SK-N-SH (cell line): Measurements from ENCODE around the gene GRM5. TPM values are rescaled to one million over a fixed set of nuclear protein-coding genes. Genes with fewer than 3 reads are reported as not detected.

Source experiments
- CTCF ChIA-PET: fragments of 300-600, 350-600 bp; formaldehyde crosslinking; extraction: SDS; loops from one replicate; lab custom pipeline; 2021; lab: Yijun Ruan, JAX
- POLR2A ChIA-PET: fragments of 350-600 bp; sonication (Branson Sonifier 250); formaldehyde crosslinking; extraction: SDS; loops from one replicate; lab custom pipeline; 2020; ENCODE audit warnings: antibody characterized with exemption, inconsistent platforms; lab: Yijun Ruan, JAX
- DNase-seq: peaks from one replicate; pipeline ENCODE4 v3.0.0; 2012
- H2AFZ ChIP-seq: fragments of 200-600 bp; sonication (generic); 2 replicates; pipeline ENCODE4 v1.8.1; 2016; ENCODE audit warnings: antibody characterized with exemption, mild to moderate bottlenecking, low read depth
- H3F3A ChIP-seq: fragments of 200-600 bp; sonication (generic); replicated peaks from 2 replicates; pipeline ENCODE3; 2016; ENCODE audit warnings: antibody characterized with exemption, mild to moderate bottlenecking; ENCODE audit not compliant: insufficient read depth
- H3K27ac ChIP-seq, 2 experiments: fragments of 200-500 bp in 1 of 2; fragments of 200-600 bp in 1 of 2; sonication (Bioruptor generic) in 1 of 2; sonication (generic), shearing (Covaris generic) in 1 of 2; 2 replicates each; pipeline versions ENCODE4 v1.5.1 to v1.6.1; 2014 to 2016; ENCODE audit warnings: low read depth in 2 of 2, inconsistent platforms in 1 of 2, low read length in 1 of 2, mild to moderate bottlenecking in 1 of 2, mixed read lengths in 1 of 2
- H3K27me3 ChIP-seq: fragments of 200-600 bp; sonication (generic), shearing (Covaris generic); 2 replicates; pipeline ENCODE4 v1.6.1; 2016; ENCODE audit warnings: mixed run types; ENCODE audit not compliant: insufficient read depth
- H3K36me3 ChIP-seq, 2 experiments: fragments of 200-500 bp in 1 of 2; fragments of 200-600 bp in 1 of 2; sonication (Bioruptor generic) in 1 of 2; sonication (generic) in 1 of 2; replicated peaks in 1 of 2; 2 replicates each; pipeline versions ENCODE3 to v1.5.1; 2014 to 2016; ENCODE audit warnings: low read length in 1 of 2, mild to moderate bottlenecking in 1 of 2; ENCODE audit not compliant: insufficient read depth in 2 of 2, control insufficient read depth in 1 of 2
- H3K4me1 ChIP-seq, 2 experiments: fragments of 200-500 bp in 1 of 2; fragments of 200-600 bp in 1 of 2; sonication (Bioruptor generic) in 1 of 2; sonication (generic), shearing (Covaris generic) in 1 of 2; 2 replicates each; pipeline versions ENCODE4 v1.5.1 to v1.6.1; 2014 to 2016; ENCODE audit warnings: low read depth in 1 of 2, low read length in 1 of 2, mixed run types in 1 of 2; ENCODE audit not compliant: insufficient read depth in 2 of 2, control insufficient read depth in 1 of 2
- H3K4me2 ChIP-seq: fragments of 200-600 bp; sonication (generic), shearing (Covaris generic); 2 replicates; pipeline ENCODE4 v1.6.1; 2017; ENCODE audit warnings: mixed run types
- H3K4me3 ChIP-seq, 2 experiments: fragments of 200-500 bp in 1 of 2; fragments of 200-600 bp in 1 of 2; sonication (Bioruptor generic) in 1 of 2; sonication (generic), shearing (Covaris generic) in 1 of 2; 2 replicates each; pipeline versions ENCODE4 v1.5.1 to v1.8.1; 2014 to 2016; ENCODE audit warnings: low read depth in 2 of 2, inconsistent platforms in 1 of 2, low read length in 1 of 2, mild to moderate bottlenecking in 1 of 2, mixed read lengths in 1 of 2, moderate library complexity in 1 of 2
- H3K79me2 ChIP-seq: fragments of 200-600 bp; sonication (generic); 2 replicates; pipeline ENCODE4 v1.8.1; 2017; ENCODE audit warnings: mild to moderate bottlenecking; ENCODE audit not compliant: insufficient read depth
- H3K9ac ChIP-seq: fragments of 200-600 bp; sonication (generic); 2 replicates; pipeline ENCODE4 v1.6.1; 2017; ENCODE audit warnings: mixed run types
- H3K9me2 ChIP-seq: fragments of 200-600 bp; sonication (generic); 2 replicates; pipeline ENCODE4 v1.6.1; 2017; ENCODE audit warnings: mixed run types
- H3K9me3 ChIP-seq: fragments of 200-600 bp; sonication (generic); 2 replicates; pipeline ENCODE4 v1.6.1; 2017; ENCODE audit warnings: mixed run types, mild to moderate bottlenecking, moderate library complexity
- H4K20me1 ChIP-seq: fragments of 200-600 bp; sonication (generic); 2 replicates; pipeline ENCODE4 v1.6.1; 2017; ENCODE audit warnings: mild to moderate bottlenecking, mixed run types; ENCODE audit not compliant: insufficient read depth
- CTCF ChIP-seq: fragments of 200-600 bp; sonication (generic); IDR thresholded peaks from 2 replicates; pipeline ENCODE4 v1.6.1; 2017; ENCODE audit warnings: antibody characterized with exemption, mild to moderate bottlenecking, moderate library complexity
- EP300 ChIP-seq, 2 experiments: IDR thresholded peaks; 2 replicates each; pipeline versions ENCODE4 v1.4.0 to v1.6.1; 2012; ENCODE audit warnings: borderline replicate concordance in 1 of 2, low read depth in 1 of 2, low read length in 1 of 2
- EZH2phosphoT487 ChIP-seq: fragments of 200-600 bp; sonication (generic); IDR thresholded peaks from 2 replicates; pipeline ENCODE4 v1.6.1; 2017; ENCODE audit warnings: low read depth, mixed run types, mild to moderate bottlenecking, antibody characterized with exemption, moderate library complexity, borderline replicate concordance
- FOSL2 ChIP-seq: IDR thresholded peaks from 2 replicates; pipeline ENCODE4 v1.4.0; 2012; ENCODE audit warnings: low read depth, mild to moderate bottlenecking, moderate library complexity, borderline replicate concordance
- FOXJ3 ChIP-seq: sonication (generic); formaldehyde crosslinking; IDR thresholded peaks from 2 replicates; pipeline ENCODE4 v1.5.1; 2020; ENCODE audit warnings: mild to moderate bottlenecking, missing genetic modification reagents
- GABPA ChIP-seq: IDR thresholded peaks from 2 replicates; pipeline ENCODE4 v1.4.0; 2012; ENCODE audit warnings: low read depth, mild to moderate bottlenecking
- MAX ChIP-seq: IDR thresholded peaks from 2 replicates; pipeline ENCODE4 v1.4.0; 2012; ENCODE audit warnings: low read depth
- MEF2A ChIP-seq: IDR thresholded peaks from 2 replicates; pipeline ENCODE4 v1.4.0; 2012; ENCODE audit warnings: low read depth, borderline replicate concordance
- NFIC ChIP-seq: IDR thresholded peaks from 2 replicates; pipeline ENCODE4 v1.4.0; 2012; ENCODE audit warnings: borderline replicate concordance
- NRF1 ChIP-seq: IDR thresholded peaks from 2 replicates; pipeline ENCODE4 v1.6.1; 2012; ENCODE audit warnings: low read depth, mild to moderate bottlenecking, low read length
- PBX3 ChIP-seq: IDR thresholded peaks from 2 replicates; pipeline ENCODE4; 2012
- RAD21 ChIP-seq: IDR thresholded peaks from 2 replicates; pipeline ENCODE4 v1.6.1; 2012; ENCODE audit warnings: mild to moderate bottlenecking, low read length
- RCOR1 ChIP-seq: fragments of 150-350 bp; IDR thresholded peaks from 2 replicates; pipeline ENCODE4 v1.6.1; 2017; ENCODE audit warnings: antibody characterized with exemption, low read length
- REST ChIP-seq: IDR thresholded peaks from 2 replicates; pipeline ENCODE4 v1.6.1; 2012; ENCODE audit warnings: mild to moderate bottlenecking, low read depth, low read length, moderate library complexity
- RFX5 ChIP-seq: IDR thresholded peaks from 2 replicates; pipeline ENCODE4 v1.6.1; 2012; ENCODE audit warnings: mild to moderate bottlenecking, improper control_type of control experiment, low read length
- RXRA ChIP-seq: IDR thresholded peaks from 2 replicates; pipeline ENCODE4 v1.4.0; 2012; ENCODE audit warnings: low read depth, mild to moderate bottlenecking, borderline replicate concordance
- SIN3A ChIP-seq: IDR thresholded peaks from 2 replicates; pipeline ENCODE4 v1.6.1; 2012; ENCODE audit warnings: low read depth, mild to moderate bottlenecking, low read length, moderate library complexity, borderline replicate concordance
- TAF1 ChIP-seq: IDR thresholded peaks from 2 replicates; pipeline ENCODE4 v1.6.1; 2012; ENCODE audit warnings: low read depth, mild to moderate bottlenecking, low read length, moderate library complexity, borderline replicate concordance
- USF2 ChIP-seq: fragments of 150-350 bp; IDR thresholded peaks from 2 replicates; pipeline ENCODE4 v1.6.1; 2017; ENCODE audit warnings: antibody characterized with exemption, low read length, low read depth, borderline replicate concordance
- ZBTB33 ChIP-seq: IDR thresholded peaks from 2 replicates; pipeline ENCODE4 v1.4.0; 2012; ENCODE audit warnings: low read depth, borderline replicate concordance
- WGBS: methylation state at CpG from one replicate; pipeline ENCODE4 v1.1.6; 2017; ENCODE audit warnings: low lambda C conversion rate; 5-methylcytosine and 5-hydroxymethylcytosine counted together
- polyA plus RNA-seq, 3 experiments: library from polyadenylated mRNA; depleted of rRNA; stranded (reverse); fragments of >200 nt; gene quantifications; 2 replicates each; pipeline ENCODE4 v1.2.3, GENCODE V29; 2012

GRM5 gene
- polyA plus RNA-seq, 1 of the 3 experiments (the other 2 are of a cell fraction): not detected

GRCh38 chr11:88575916-88576315, 489.9 kb downstream of the GRM5 start:
- ChIA-PET POLR2A (no interaction called here), CTCF (interaction anchor here (1.1 kb wide), 1 partner anchor 24 kb away, joined by 3 read pairs; no protein-coding TSS in a partner anchor)
- H3K27me3 ChIP-seq: no peaks in the 10 kb centered on the region; the same call in 1 of the 2 replicates
- no peaks in the 10 kb centered on the region for H3K4me1 ChIP-seq
- H3K27ac ChIP-seq: no peak overlapping the region
- no peaks in the 10 kb centered on the region for H3K9me3 ChIP-seq
- H3K9ac ChIP-seq: no peak overlapping the region
- no peak overlapping the region for H3K4me2 ChIP-seq
- no peak overlapping the region for H2AFZ ChIP-seq
- no peaks in the 10 kb centered on the region for H3K36me3 ChIP-seq
- no peak overlapping the region for H3K4me3 ChIP-seq
- H3K79me2 ChIP-seq: no peaks in the 10 kb centered on the region
- no peaks in the 10 kb centered on the region for H3F3A ChIP-seq
- no peaks in the 10 kb centered on the region for H3K9me2 ChIP-seq
- 34% methylated on average over 2 of the region's 2 CpGs for whole genome bisulfite sequencing
- TF ChIP-seq RCOR1: no peak
- no peak for TF ChIP-seq ZBTB33
- TF ChIP-seq NFIC: no peak
- TF ChIP-seq GABPA: no peak
- TF ChIP-seq REST: no peak
- TF ChIP-seq RAD21: no peak
- TF ChIP-seq NRF1: no peak
- TF ChIP-seq MEF2A: no peak
- no peak for TF ChIP-seq TAF1
- TF ChIP-seq RFX5: no peak
- no peak for TF ChIP-seq MAX
- TF ChIP-seq CTCF: no peak
- no peak for TF ChIP-seq FOSL2
- TF ChIP-seq SIN3A: no peak
- TF ChIP-seq PBX3: no peak
- TF ChIP-seq FOXJ3 (CRISPR knock-in tag): no peak
- TF ChIP-seq USF2: no peak
- TF ChIP-seq EZH2phosphoT487: no peak
- TF ChIP-seq EP300 (IDR thresholded peaks at IDR 0.05; ENCODE audit: borderline replicate concordance in 1 of 2, low read depth in 1 of 2, low read length in 1 of 2): no peak
- no peak for TF ChIP-seq RXRA
- TF ChIP-seq, all 33 proteins: peak for 0
- DNase-seq: no peak
- H4K20me1 ChIP-seq: no peaks in the 10 kb centered on the region
